Fibroblast of the aortic adventitia (primary cell): Measurements from ENCODE around the gene PCNT. TPM values are rescaled to one million over a fixed set of nuclear protein-coding genes. Genes with fewer than 3 reads are reported as not detected.

ENCODE experiments used
- DNase-seq: peaks from one replicate; pipeline ENCODE4 v3.0.0-alpha.2; 2010; ENCODE audit warnings: low read depth
- H3K4me3 ChIP-seq: 2 replicates; pipeline ENCODE4 v1.5.1; 2011; ENCODE audit warnings: low read depth, mild to moderate bottlenecking, control low read depth, low read length, moderate library complexity
- total RNA-seq: library from RNA; depleted of rRNA; stranded (reverse); fragments of >200 nt; gene quantifications from 2 replicates; pipeline ENCODE4 v1.2.3, GENCODE V29; 2012; ENCODE audit warnings: low replicate concordance
- TF ChIP-seq, protein P1 (sequence below): IDR thresholded peaks from 2 replicates; pipeline ENCODE4 v1.5.1; 2011; ENCODE audit warnings: mild to moderate bottlenecking, low read length, control low read depth, inconsistent platforms; ENCODE audit not compliant: insufficient read depth

PCNT gene
- total RNA-seq, 1 donor: 27.8 TPM

DNA sequence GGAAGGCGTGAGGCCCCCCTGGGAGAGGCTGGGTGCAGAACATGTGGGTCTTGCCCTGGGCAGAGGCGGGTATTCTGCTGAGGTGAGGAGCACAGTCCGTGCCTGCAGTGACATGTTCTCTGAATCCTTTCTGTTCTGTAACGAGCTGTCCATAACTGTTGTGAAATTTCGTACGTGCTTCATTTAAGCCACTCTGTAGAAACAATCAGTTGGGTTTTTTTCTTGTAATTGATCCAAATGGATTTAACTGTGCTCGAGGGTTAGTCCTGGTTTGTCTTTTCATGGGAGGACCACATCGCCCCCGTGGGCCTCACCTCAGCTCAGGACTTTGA, 89.4 kb downstream of the PCNT start:
- DNase-seq: no peak
- H3K4me3 ChIP-seq: no peak overlapping the region
- TF ChIP-seq, protein P1, sequence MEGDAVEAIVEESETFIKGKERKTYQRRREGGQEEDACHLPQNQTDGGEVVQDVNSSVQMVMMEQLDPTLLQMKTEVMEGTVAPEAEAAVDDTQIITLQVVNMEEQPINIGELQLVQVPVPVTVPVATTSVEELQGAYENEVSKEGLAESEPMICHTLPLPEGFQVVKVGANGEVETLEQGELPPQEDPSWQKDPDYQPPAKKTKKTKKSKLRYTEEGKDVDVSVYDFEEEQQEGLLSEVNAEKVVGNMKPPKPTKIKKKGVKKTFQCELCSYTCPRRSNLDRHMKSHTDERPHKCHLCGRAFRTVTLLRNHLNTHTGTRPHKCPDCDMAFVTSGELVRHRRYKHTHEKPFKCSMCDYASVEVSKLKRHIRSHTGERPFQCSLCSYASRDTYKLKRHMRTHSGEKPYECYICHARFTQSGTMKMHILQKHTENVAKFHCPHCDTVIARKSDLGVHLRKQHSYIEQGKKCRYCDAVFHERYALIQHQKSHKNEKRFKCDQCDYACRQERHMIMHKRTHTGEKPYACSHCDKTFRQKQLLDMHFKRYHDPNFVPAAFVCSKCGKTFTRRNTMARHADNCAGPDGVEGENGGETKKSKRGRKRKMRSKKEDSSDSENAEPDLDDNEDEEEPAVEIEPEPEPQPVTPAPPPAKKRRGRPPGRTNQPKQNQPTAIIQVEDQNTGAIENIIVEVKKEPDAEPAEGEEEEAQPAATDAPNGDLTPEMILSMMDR: no peak

DNA sequence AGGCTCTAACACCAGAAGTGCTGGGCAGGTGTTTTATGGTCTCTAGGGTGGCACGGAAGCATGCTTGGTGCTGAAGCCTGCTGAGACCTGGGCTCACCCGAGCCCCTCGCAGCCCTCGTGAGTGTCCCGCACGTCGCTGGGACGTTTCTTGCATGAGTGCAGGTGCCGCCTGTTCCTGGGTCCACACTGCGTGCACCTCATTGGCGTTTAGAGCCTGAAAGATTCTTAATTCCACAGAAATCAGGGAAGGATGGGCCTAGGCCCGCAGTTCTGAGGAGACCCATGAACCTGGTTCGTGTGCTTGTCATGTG, 91.0 kb downstream of the PCNT start:
- TF ChIP-seq, protein P1: no peak
- no peak for DNase-seq
- no peak overlapping the region for H3K4me3 ChIP-seq

- no peak for DNase-seq
- no peak overlapping the region for H3K4me3 ChIP-seq
- TF ChIP-seq, protein P1: no peak
These were observed 92.6 kb downstream of the PCNT start for GRCh38 chr21:46416551-46416950.

DNA sequence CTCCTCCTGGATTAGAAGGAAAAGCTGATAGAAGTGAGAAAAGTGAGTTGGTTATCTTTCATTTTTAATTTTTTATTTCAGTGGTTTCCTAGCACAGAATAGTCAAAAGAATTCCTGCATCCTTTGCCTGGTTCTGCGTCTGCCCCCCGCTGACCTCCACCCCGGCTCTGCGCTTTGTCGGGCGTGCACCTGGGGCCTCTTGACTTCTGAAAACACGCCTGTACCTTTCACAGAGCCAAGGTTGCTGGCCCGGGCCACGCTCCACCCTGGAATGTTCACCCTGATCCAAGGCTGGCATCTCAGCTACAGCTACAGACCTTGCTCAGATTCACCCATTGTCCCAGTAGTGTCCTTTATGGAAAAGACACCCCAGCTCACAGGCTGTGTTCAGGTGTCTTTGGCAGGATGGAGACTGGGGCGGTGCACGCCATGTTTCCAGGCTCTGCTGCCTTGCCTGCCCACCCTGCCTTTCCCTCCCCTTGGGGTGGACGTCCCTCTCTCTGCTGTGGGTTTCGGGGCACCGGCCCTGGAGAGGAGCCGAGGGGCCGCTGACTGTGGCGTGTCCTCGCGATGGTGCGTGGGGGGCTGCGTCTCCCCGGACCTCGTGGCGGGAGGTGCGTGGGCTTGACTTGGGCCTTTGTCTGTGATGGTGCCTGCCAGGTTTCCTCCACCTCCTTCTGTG, 94.5 kb downstream of the PCNT start:
- TF ChIP-seq, protein P1: no peak
- no peak overlapping the region for H3K4me3 ChIP-seq
- no peak for DNase-seq

- TF ChIP-seq, protein P1: no peak
- no peak for DNase-seq
- H3K4me3 ChIP-seq: no peak overlapping the region
These were observed 96.6 kb downstream of the PCNT start for GRCh38 chr21:46420241-46421190.

DNA sequence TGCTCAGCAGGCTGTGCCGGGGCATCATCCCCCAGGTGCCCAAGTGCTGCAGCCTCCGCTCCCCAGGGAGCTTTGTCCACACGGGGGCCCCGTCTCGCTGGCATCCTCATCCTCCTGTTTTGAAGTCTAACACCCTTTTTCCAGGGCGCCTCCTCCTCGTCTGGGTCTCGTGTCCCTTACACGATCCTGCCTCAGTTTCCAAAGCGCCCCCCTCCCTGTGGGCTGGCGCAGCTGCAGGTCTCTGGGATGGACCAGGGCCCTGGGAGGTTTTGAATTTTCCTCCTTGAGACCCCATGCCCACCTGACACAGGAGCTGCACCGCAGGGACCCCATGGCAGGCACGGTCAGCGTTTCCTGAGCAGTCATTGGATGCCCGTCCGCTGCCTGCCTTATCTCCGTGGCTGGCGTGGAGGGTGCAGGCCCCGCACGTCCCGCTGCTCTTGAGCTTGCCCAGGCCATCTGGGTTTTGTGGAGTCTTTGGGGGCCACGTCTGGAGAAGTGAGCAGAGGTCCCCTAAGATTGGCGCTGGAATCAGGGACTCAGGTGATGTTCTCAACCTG, 97.3 kb downstream of the PCNT start:
- H3K4me3 ChIP-seq: no peak overlapping the region
- TF ChIP-seq, protein P1: no peak
- DNase-seq: no peak
